Upper lobe of right lung (tissue), 1 donor: Measurements from ENCODE around the gene RC3H2. TPM values are rescaled to one million over a fixed set of nuclear protein-coding genes. Genes with fewer than 3 reads are reported as not detected.
"Not testable (repeated sequence)": the region's sequence is repeated elsewhere in the genome, so short reads cannot be mapped to it uniquely, and the experiment has no call there.

Experiments used
- ATAC-seq: fragments of 200-7000 bp; cut with Tn5 transposase; one replicate; pipeline ENCODE4 v1.9.1; 2020; ENCODE audit warnings: mild to moderate bottlenecking, moderate library complexity
- DNase-seq: peaks from one replicate; pipeline ENCODE4 v3.0.0-alpha.2; 2020
- H3K27ac ChIP-seq: fragments of 200-600 bp; one replicate; pipeline ENCODE4 v1.8.0; 2022
- H3K27me3 ChIP-seq: fragments of 200-600 bp; one replicate; pipeline ENCODE4 v1.8.0; 2022; ENCODE audit warnings: mild to moderate bottlenecking
- H3K36me3 ChIP-seq: fragments of 200-600 bp; one replicate; pipeline ENCODE4 v1.8.0; 2022
- H3K4me1 ChIP-seq: fragments of 200-600 bp; one replicate; pipeline ENCODE4 v1.8.0; 2022
- H3K4me3 ChIP-seq: fragments of 200-600 bp; one replicate; pipeline ENCODE4 v1.8.0; 2022; ENCODE audit warnings: mild to moderate bottlenecking
- H3K9me3 ChIP-seq: fragments of 200-600 bp; one replicate; pipeline ENCODE4 v1.8.0; 2022
- CTCF ChIP-seq: fragments of 200-600 bp; IDR thresholded peaks from one replicate; pipeline ENCODE4 v1.8.0; 2022; ENCODE audit warnings: antibody characterized with exemption
- intact Hi-C: fragments of 100-400 bp; cut with DNase I; formaldehyde crosslinking; loops from one replicate; pipeline ENCODE4 v1.11.0; 2022
- total RNA-seq: library from RNA; stranded (reverse); fragmentation: NEBNext Ultra II Directional; extraction: Animal tissue kit (Norgen Biotek cat#: 25700); gene quantifications from one replicate; pipeline ENCODE4 v1.2.1, GENCODE V29; 2021
- donor health status: DM: no; HTN: yes; CAD: no; lungs with severe emphysema.

RC3H2 gene
- total RNA-seq, 1 donor from 2014 or later: 44.3 TPM

- Histone ChIP-seq H3K36me3 (peaks cover 42% of the 10 kb centered on the region), H3K27me3 (no peaks in the 10 kb centered on the region), H3K4me3 (no peak overlapping the region), H3K4me1 (no peaks in the 10 kb centered on the region), H3K27ac (no peak overlapping the region), H3K9me3 (no peaks in the 10 kb centered on the region)
- DNase-seq: no peak
- no peak for ATAC-seq
- intact Hi-C loops: no loop called here
- TF ChIP-seq CTCF: no peak
Measured at GRCh38 chr9:122866079-122866478, 39.1 kb downstream of the RC3H2 start.

- intact Hi-C loops: no loop called here
- no peaks in the 10 kb centered on the region for H3K4me1 ChIP-seq
- no peaks in the 10 kb centered on the region for H3K9me3 ChIP-seq
- no peak overlapping the region for H3K27ac ChIP-seq
- peaks cover 36% of the 10 kb centered on the region for H3K36me3 ChIP-seq
- DNase-seq (no peak), ATAC-seq (no peak)
- no peaks in the 10 kb centered on the region for H3K27me3 ChIP-seq
- TF ChIP-seq CTCF: no peak
- H3K4me3 ChIP-seq: no peak overlapping the region
Measured at GRCh38 chr9:122865300-122865699, 39.9 kb downstream of the RC3H2 start.

GRCh38 chr9:122863407-122863806, 41.8 kb downstream of the RC3H2 start:
- H3K9me3 ChIP-seq: no peaks in the 10 kb centered on the region
- ATAC-seq: no peak
- no peak overlapping the region for H3K4me3 ChIP-seq
- no peak for TF ChIP-seq CTCF
- H3K4me1 ChIP-seq: no peaks in the 10 kb centered on the region
- H3K27ac ChIP-seq: no peak overlapping the region
- peaks cover 36% of the 10 kb centered on the region for H3K36me3 ChIP-seq
- intact Hi-C loops: no loop called here
- no peaks in the 10 kb centered on the region for H3K27me3 ChIP-seq
- no peak for DNase-seq

- Histone ChIP-seq H3K9me3 (no peaks in the 10 kb centered on the region), H3K27me3 (no peaks in the 10 kb centered on the region), H3K27ac (no peak overlapping the region), H3K4me3 (no peak overlapping the region), H3K36me3 (peaks cover 62% of the 10 kb centered on the region), H3K4me1 (no peaks in the 10 kb centered on the region)
- TF ChIP-seq CTCF: no peak
- intact Hi-C loops: no loop called here
- DNase-seq (no peak), ATAC-seq (no peak)
Measured at GRCh38 chr9:122860319-122861142, 44.6 kb downstream of the RC3H2 start.

- H3K4me1 ChIP-seq: no peaks in the 10 kb centered on the region
- no peak for TF ChIP-seq CTCF
- no peak for DNase-seq
- intact Hi-C loops: no loop called here
- ATAC-seq: no peak
- H3K27ac ChIP-seq: no peak overlapping the region
- no peak overlapping the region for H3K4me3 ChIP-seq
- no peaks in the 10 kb centered on the region for H3K27me3 ChIP-seq
- H3K36me3 ChIP-seq: peaks cover 70% of the 10 kb centered on the region
- no peaks in the 10 kb centered on the region for H3K9me3 ChIP-seq
Measured at GRCh38 chr9:122857815-122858214, 47.3 kb downstream of the RC3H2 start.

GRCh38 chr9:122852085-122852786, 52.9 kb downstream of the RC3H2 start:
- ATAC-seq, H3K27me3 ChIP-seq, H3K4me1 ChIP-seq, H3K9me3 ChIP-seq, intact Hi-C loops, DNase-seq, H3K27ac ChIP-seq, H3K4me3 ChIP-seq: not testable (repeated sequence)
- peaks cover 83% of the 10 kb centered on the region for H3K36me3 ChIP-seq
